ENCODE data around the gene PALLD. TPM values are rescaled to one million over a fixed set of nuclear protein-coding genes. Genes with fewer than 3 reads are reported as not detected.

PALLD gene
- total RNA-seq, 1 experiment from 2014 or later: 18.3 TPM

DNA sequence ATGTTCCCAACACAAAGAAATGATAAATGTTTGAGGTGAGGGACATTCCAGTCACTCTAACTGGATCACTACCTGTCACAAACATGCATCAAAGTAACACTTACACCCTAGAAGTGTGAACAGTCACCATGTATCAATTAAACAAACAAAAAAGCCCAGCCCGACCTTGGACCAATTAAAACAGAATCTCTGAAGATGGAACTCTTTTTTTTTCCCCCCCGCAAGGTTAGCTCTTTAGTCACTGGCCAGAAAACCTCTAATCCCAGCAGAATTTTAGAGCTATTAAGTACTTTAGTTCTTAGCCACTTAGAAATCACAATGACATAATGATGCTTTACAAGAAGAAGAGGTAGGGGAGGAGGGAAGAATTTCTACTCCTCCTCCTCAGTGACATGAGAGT, 154.5 kb downstream of the PALLD start:
- Histone ChIP-seq H3T11ph (ENCODE audit: low read length) (no peak overlapping the region), H2BK20ac (ENCODE audit: low read depth, low read length, poor library complexity, severe bottlenecking) (no peak overlapping the region), H2BK15ac (ENCODE audit: low read depth, low read length) (no peak overlapping the region), H3K56ac (ENCODE audit: insufficient read length, low read depth, low read length) (no peak overlapping the region), H2AFZ (ENCODE audit: low read length) (no peak overlapping the region), H3K4ac (ENCODE audit: low read depth, low read length) (no peak overlapping the region), H3K27ac (ENCODE audit: insufficient read length, low read depth, low read length) (no peak overlapping the region), H2AK5ac (ENCODE audit: insufficient read length, low read length) (no peak overlapping the region), H3K9ac (ENCODE audit: extremely low read depth, insufficient read length, low read length) (no peak overlapping the region), H3K79me1 (ENCODE audit: insufficient read depth, low read depth, low read length, poor library complexity, severe bottlenecking) (no peaks in the 10 kb centered on the region), H3K14ac (ENCODE audit: insufficient read depth, low read length) (no peak overlapping the region), H2BK12ac (ENCODE audit: insufficient read length, low read depth, low read length) (no peak overlapping the region), H3K23ac (ENCODE audit: insufficient read length, low read depth, low read length) (no peak overlapping the region), H3K23me2 (ENCODE audit: insufficient read length, low read depth, low read length, poor library complexity, severe bottlenecking) (no peaks in the 10 kb centered on the region), H4K20me1 (ENCODE audit: control insufficient read depth, insufficient read depth, insufficient read length) (no peaks in the 10 kb centered on the region), H3K27me3 (ENCODE audit: insufficient read depth, low read length) (no peaks in the 10 kb centered on the region), H3K9me3 (ENCODE audit: control insufficient read depth, low read depth, low read length) (no peaks in the 10 kb centered on the region), H4K8ac (replicated peaks; ENCODE audit: insufficient read length, low read depth, low read length) (no peak overlapping the region), H4K91ac (ENCODE audit: insufficient read length, low read depth, low read length) (no peak overlapping the region), H3K79me2 (ENCODE audit: insufficient read depth, low read length) (no peaks in the 10 kb centered on the region), H3K18ac (ENCODE audit: insufficient read length, low read depth, low read length) (no peak overlapping the region), H2BK120ac (ENCODE audit: low read depth, low read length, poor library complexity, severe bottlenecking) (no peak overlapping the region), H4K5ac (ENCODE audit: insufficient read length, low read depth, low read length) (no peak overlapping the region), H3K4me1 (ENCODE audit: insufficient read depth, low read length) (peaks cover 6% of the 10 kb centered on the region; the same call in 1 of the 2 replicates), H2BK5ac (ENCODE audit: insufficient read length, low read length) (no peak overlapping the region), H3K4me2 (ENCODE audit: insufficient read depth, insufficient read length, low read length) (no peak overlapping the region)
- Mint-ChIP-seq H3K27ac (no peak overlapping the region), H3K36me3 (ENCODE audit: insufficient read depth in 1 of 3, low read depth in 3 of 3) (no peaks in the 10 kb centered on the region), H3K9me3 (no peaks in the 10 kb centered on the region), H3K4me3 (no peak overlapping the region), H3K27me3 (ENCODE audit: low read depth) (no peaks in the 10 kb centered on the region), H3K4me1 (peaks cover 28 to 41% of the 10 kb centered on the region in 2 experiments)
- TF ChIP-seq, protein P1, sequence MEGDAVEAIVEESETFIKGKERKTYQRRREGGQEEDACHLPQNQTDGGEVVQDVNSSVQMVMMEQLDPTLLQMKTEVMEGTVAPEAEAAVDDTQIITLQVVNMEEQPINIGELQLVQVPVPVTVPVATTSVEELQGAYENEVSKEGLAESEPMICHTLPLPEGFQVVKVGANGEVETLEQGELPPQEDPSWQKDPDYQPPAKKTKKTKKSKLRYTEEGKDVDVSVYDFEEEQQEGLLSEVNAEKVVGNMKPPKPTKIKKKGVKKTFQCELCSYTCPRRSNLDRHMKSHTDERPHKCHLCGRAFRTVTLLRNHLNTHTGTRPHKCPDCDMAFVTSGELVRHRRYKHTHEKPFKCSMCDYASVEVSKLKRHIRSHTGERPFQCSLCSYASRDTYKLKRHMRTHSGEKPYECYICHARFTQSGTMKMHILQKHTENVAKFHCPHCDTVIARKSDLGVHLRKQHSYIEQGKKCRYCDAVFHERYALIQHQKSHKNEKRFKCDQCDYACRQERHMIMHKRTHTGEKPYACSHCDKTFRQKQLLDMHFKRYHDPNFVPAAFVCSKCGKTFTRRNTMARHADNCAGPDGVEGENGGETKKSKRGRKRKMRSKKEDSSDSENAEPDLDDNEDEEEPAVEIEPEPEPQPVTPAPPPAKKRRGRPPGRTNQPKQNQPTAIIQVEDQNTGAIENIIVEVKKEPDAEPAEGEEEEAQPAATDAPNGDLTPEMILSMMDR (conservative IDR thresholded peaks at IDR 0.05): no peak
- no CpG with 5 or more reads among the region's 2 CpGs for WGBS (ENCODE audit: extremely low coverage, insufficient read length, low lambda C conversion rate)
- DNase-seq: no peak

All from H9 (cell line).